SK-N-MC (cell line): ENCODE measurements around the gene PTPRF.

Experiments used
- EZH2 ChIP-seq: fragments of 200-600 bp; sonication (generic); IDR thresholded peaks from one replicate; pipeline ENCODE4 v1.6.1; 2017; ENCODE audit warnings: antibody characterized with exemption
- FOXP2 ChIP-seq: optimal IDR thresholded peaks from 2 replicates; pipeline ENCODE3; 2011; ENCODE audit warnings: mild to moderate bottlenecking, moderate library complexity; ENCODE audit not compliant: insufficient read depth; ENCODE audit errors: extremely low read length, control extremely low read depth
- POLR2AphosphoS5 ChIP-seq: IDR thresholded peaks from 2 replicates; pipeline ENCODE4 v1.6.1; 2012; ENCODE audit warnings: mild to moderate bottlenecking, low read depth, low read length, borderline replicate concordance

DNA sequence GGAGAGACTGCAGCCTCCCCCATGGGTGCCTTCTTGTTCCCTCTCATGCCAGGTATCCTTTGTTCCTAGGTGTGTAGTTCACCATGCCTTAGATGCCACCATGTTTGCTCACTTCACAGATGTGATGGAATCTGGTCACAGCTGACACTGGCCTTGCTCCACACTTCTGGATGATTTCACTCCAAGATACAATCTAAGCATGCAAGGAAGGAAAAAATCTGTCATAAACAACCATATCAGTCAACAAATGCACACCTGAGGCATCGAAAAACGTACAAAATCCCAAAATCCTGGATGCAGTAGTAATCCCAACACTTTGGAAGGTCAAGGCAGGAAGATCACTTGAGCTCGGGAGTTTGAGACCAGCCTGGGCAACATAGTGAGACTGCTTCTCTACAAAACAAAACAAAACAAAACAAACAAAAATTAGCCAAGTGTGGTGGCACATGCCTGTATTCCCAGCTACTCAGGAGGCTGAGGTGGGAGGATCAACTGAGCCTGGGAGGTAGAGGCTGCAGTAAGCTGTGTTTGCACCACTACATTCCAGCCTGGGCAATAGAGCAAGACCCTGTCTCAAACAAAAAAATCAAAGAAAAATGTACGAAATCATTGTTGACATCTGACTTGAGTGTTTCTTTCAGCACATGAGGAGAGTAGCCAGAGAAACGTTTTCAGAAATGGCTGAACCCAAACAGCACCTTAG, 17.1 kb upstream of the PTPRF start:
- TF ChIP-seq POLR2AphosphoS5 (no peak), EZH2 (no peak), FOXP2 (no peak)
